Ishikawa (cell line): ENCODE results near the gene KIAA1191.

Experiments used
- CEBPB ChIP-seq: IDR thresholded peaks from 2 replicates; pipeline ENCODE4 v1.6.1; 2012
- CREB1 ChIP-seq: IDR thresholded peaks from 2 replicates; pipeline ENCODE4 v1.6.1; 2012; ENCODE audit warnings: low read depth
- EP300 ChIP-seq: IDR thresholded peaks from 2 replicates; pipeline ENCODE4 v1.6.1; 2012; ENCODE audit warnings: borderline replicate concordance
- TEAD4 ChIP-seq: IDR thresholded peaks from 2 replicates; pipeline ENCODE4 v1.6.1; 2012

DNA sequence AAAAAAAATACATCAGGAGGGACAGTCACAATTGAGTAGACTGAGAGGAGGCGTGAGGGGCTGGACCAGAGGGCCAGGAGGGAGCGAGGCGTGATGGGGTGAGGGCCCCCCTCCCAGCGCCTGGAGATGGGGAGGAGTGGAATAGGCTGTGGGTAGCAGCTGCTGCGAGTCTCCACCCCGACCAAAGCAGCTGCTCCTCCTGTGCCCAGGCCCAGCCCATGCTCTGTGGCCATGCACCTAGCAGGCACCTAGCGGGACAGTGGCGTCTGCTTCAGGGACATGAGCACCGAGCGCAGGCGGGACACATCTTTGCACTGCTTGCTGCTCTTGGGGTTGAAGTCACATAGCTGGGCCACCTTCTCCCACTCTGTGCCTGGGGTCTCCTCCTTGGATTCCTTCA is 31.0 kb upstream of the KIAA1191 start:
- TF ChIP-seq CEBPB (no peak), TEAD4 (no peak), EP300 (no peak), CREB1 (no peak)
